HG03196 (cell line): ENCODE data around the gene RPS6KA2.
A peak's percentile ranks its signal among the peaks of the same experiment; 100 is the strongest.

ENCODE experiments used
- ATAC-seq: cut with Tn5 transposase; IDR thresholded peaks from one replicate; pipeline ENCODE4 v1.9.1; 2021; ENCODE audit not compliant: unreplicated experiment

The RPS6KA2 gene

DNA sequence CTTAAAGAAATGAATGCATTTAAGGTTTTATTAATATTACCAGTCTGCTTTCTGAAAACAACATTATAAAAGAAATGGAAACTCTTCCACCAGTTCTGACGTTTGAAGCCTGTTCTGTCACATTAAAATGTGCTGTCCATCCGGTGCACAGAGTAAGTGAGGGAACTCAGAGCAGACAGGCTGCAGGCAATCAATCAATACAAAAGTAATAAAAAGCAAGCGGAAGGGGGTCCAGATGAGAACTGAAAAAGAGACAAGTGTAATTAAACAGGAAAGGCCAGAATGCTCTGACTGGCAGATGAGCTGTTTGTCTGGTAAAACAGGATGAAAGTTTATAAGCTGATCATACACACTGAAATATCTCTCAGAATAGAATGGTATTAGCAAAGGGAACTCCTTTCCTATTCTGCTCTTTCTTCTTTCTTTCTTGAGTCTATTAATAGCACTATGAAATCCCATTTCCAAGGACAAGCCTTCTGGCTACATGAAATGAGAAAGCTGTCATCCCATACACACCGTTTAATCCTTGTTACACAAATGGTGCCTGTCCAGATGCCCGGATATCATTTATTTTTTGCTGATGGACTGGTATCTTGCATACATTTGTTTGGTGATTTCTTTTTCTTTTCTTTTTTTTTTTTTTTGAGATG lies 134.8 kb downstream of the RPS6KA2 start:
- no peak for ATAC-seq

DNA sequence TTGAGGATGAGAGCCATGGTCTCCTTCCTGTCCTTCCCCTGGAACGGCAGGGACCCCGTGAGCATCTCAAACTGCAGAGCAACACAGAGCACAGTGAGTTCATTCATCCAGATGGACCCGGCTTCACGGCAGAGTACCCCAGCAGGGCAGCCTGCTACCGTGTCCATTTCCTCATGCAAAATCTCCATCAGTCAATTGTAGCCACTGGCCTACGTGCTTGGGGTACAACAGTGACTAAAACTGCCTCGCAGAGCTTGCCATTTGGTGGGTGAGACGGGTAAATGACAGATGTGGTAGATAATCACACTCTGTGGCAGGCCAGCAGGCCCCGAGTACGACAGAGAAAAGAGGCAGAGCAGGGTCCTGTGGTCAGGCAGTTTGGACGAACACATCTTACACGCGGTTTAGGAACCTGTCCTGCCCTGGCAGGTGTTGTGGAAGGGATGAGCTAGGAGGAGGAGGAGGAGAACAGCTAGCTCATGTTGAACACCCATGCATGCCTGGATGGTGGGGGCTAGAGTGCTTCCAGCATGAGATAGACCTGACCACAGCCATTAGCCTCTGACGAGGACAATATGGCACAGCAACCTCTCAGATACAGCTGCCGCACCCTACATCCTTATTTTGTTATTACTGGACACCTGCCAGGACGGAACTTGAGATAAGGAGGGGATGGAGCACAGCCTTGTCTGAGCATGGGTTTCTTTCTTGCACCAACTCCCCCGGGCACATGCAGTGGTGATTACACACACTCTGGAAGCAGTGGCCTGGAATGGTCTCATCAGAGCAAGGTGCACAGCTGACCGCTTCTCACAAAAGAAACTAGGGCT lies 136.2 kb downstream of the RPS6KA2 start:
- ATAC-seq: no peak

DNA sequence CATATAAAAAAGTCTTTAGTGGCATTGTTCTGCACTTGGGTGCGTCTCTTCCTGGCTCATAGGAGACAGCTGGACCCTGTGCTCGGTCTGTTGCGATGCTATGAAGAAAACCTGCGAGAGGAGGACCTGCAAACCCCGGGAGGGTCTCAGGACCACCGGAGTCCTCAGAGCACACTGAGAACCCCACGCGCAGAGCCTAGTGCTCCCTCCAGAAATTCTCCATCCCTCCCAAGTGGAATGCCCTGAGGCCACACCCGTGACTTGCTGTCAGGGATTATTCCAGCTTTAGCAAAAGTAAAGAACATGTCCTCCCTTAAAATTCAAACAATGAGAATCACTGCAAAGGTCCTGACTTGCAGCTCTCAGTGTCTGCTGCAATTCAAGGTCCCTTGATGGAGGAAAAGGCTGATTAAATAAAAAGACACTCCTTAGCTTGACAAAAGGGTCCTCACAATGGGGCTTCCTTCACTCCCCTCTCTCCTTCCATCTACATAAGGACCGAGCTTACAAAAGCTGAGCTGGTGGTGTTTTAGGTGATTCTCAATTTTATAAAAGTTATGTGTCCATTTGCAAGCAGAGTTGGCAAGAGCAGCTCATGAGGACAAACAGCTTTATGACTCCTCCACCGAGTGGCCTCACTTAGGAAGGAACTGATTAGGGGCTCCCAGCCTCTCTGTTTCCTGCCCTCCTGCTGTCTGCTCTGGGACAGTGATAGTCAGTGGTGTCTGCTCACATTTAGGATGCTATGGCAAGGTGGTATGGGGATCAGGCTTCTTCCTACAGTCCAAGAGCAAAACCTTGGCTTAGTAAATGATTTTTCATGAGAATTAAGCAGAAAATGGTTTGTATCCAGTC lies 137.5 kb downstream of the RPS6KA2 start:
- no peak for ATAC-seq

DNA sequence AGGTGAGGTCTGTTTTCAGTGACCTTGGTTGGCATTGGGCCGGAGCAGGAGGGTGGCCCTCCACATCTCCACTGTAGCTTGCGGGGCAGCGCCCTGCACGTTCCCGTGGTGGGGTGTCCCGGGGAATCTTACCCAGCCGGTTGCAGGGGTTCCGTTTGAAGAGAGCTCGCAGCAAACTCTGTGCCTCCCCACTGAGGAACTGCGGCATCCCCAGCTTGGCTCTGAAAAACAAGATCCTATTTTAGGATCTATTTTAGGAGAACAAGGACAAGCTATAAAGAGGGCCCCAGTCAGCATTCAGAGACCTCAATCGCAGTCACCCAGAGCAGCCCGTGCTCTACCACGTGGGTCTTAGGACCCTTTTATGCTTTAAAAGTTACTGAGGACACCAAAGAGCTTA lies 138.3 kb downstream of the RPS6KA2 start:
- ATAC-seq: no peak

DNA sequence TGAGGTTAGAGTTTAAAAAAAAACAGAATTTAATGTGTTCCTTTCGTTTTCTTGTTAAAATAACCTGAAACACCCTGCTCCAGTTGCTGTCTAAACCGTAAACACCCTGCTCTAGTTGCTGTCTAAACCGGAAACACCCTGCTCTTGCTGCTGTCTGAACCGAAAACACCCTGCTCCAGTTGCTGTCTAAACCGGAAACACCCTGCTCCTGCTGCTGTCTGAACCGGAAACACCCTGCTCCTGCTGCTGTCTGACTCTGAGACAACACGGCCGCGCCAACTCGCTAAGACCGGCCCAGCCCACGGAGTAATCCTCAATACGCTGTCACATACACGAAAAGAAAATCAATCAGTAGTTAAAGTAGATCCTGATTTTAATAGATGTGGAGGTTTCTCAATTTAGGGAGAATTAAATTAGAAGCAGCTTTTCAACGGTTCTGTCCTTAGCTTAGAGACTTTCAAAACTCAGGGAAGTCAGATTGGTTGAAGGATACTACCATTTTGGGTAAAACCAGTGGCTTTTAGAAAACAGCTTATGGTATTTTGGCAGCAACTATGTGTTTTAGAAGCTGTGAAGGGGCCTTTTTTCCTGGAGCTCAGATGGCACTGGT lies 138.9 kb downstream of the RPS6KA2 start:
- ATAC-seq: peak; percentile 86

DNA sequence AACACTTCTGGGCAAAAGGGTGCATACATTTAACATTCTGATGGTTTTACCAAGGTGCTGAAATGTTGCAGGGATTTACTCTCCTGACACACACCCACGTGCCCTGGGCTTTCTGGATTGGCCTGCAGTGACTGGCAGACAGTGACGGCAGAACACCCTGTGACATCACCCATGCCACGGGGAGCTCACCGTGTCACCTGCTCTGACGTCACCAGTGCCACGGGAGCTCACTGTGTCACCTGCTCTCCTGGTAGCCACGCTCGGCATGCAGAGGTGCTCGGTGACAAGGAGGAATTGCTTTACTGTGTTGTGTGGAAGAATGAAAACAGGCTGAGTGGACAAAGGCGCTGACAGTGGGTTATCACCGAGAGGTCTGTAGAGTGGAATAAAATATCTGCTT lies 139.9 kb downstream of the RPS6KA2 start:
- ATAC-seq: no peak

DNA sequence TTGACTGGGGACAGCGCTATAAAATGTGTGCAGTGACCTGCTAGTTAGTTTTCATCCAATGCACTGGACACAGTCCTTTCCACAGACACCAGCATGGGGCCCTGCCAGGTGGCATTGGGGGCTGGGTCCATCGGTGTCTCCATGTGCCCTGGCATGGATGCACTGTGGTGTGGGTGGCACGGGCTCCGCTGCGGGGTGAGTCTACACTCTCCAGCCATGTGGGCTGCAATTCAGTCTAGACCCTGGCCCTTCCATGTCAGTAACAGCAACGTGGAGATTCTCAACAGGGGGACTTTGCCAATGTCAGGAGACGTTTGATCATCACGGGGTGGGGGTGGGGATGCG lies 140.5 kb downstream of the RPS6KA2 start:
- ATAC-seq: no peak

DNA sequence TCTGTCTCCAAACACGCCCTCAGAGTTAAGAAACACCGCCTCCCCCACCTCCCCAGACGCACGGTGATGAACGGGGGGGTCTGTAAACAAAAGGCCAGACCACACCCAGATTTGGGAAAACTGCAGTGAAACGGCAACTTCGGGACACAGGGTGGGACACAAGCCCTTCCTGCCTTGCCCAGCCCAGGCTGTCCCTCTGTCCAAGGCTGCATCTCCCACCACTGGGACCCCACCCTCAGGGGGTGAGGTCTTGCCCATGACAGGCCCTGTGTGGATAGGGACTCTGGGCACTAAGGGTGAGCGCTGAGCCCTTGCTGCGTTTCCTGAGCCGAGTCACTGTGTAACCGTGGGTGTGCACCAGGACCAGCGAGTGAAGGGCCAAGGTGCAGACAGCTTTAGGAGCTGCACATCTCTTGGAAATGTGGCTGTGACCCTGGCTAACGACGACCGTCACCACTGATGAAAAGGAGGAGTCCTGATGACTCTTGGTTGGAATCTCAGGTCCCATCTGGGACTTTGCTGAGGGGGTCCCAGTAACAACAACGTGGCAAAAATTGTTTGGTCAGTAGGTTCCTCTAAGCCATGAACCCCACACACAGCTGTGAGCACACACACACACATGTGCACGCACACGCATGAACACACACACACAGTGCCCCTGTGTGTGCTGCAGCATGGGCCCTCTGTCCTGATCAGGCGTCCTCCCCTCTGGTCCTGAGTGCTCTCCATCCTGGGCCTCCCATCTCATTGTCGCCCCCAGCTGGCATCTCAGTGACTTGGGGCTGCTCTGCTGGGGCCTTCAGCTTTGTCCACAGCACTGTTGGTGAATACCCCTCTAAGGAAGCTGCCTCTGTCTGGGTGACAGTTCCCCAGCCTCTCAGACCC lies 141.2 kb downstream of the RPS6KA2 start:
- ATAC-seq: no peak

DNA sequence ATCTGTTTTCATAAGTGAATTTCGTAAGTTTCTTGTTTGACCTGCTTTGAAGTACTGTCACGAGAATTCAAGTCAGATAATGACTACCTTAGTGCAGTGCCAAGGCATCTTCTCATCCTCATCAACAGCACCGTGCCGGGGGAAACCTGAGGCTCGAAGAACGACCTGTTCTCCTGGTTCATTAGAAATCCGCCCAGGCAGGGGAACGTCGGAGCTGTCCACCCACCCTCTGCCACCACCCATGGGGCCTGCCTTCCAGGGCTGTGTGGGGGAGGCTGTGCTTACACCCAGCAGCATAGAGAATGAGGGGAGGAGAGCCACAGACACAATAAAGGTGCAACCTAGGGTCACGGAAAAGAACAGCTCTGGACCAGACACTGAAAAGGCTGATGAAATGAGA lies 142.2 kb downstream of the RPS6KA2 start:
- ATAC-seq: no peak

DNA sequence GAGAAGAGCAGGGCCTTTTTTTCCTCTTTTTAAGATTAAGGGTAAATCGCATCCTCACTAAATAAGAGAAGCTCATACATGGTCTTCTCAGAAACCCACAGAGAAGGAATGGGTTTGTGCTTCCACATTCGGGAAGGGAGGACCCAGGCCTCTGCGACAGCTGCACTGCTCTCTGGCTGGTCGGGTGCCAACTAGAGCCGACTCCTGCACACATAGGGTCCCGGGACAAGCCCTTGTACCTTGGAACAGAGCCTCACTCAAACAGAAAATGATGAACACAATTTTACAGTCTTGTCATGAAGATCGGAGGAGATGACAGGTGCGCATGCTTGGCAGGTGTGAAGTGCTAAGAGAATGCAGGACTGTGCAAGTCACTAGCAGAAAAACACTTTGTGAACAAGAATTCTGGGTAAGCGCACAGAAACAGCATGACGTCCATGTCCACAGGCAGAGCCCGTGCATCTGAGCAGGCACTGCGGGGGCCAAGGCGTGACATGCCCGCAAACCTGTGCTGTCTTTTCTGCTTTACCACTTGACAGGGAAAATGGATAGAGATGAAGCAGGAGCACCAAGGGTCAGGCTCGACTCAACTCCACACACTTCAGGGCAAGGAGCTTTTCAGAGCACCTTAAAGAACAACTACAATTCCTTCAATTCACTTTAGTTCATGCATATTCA lies 143.3 kb downstream of the RPS6KA2 start:
- ATAC-seq: no peak

DNA sequence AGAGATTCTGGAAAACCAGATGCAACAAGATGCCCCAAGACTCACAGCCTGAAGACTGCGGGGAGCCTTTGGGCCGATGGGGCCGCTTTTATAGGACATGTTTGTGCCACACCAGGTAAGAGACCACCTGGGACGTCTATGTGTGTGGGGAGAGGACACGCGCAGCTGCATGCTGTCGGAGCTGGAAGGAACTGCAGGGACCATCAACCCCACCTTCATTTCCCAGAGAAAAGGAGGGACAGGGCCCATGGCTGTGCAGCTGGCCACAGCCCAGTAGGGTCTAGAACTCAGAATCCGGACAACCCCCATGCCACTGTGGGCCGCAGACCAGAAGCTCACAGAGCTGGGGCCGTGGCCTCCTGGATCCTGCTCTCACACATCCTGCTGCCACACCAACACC lies 144.0 kb downstream of the RPS6KA2 start:
- no peak for ATAC-seq

DNA sequence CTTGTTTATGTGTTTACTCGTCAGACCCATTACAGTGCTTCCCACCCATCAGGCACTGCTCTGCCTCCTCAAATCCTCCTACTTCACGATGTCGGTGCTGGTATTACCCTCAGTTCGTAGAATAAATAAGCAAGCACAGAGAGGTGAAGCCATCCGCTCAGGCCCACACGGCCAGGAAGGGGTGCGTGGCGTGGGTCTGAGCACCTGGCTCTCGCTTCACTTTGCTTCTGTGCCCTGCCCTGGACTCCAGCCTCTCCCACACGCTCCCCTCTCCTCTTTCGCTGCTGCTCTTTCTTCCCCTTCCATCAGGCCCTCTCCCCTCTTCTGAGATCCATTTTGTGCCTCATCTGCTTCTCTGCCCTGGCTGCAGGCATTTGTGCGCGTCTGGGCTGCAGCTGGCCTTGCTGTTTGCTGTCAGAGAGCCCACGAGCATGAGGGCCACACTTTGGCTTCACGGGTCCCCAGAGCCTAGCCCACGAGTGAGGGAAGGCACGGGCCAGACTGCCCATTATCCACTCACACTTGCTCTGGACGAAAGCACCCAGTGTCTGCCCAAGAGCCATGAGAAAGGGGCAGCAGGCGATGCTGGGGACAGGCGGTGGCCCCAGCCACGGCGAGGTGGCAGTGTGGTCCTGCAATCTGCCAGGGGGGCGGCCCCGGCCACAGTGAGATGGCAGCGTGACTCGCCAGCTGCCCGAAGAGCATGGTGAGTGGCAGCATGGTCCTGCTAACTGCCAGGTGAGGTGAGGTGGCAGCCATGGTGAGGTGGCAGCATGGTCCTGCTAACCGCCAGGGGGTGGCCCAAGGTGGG lies 148.1 kb downstream of the RPS6KA2 start:
- no peak for ATAC-seq

DNA sequence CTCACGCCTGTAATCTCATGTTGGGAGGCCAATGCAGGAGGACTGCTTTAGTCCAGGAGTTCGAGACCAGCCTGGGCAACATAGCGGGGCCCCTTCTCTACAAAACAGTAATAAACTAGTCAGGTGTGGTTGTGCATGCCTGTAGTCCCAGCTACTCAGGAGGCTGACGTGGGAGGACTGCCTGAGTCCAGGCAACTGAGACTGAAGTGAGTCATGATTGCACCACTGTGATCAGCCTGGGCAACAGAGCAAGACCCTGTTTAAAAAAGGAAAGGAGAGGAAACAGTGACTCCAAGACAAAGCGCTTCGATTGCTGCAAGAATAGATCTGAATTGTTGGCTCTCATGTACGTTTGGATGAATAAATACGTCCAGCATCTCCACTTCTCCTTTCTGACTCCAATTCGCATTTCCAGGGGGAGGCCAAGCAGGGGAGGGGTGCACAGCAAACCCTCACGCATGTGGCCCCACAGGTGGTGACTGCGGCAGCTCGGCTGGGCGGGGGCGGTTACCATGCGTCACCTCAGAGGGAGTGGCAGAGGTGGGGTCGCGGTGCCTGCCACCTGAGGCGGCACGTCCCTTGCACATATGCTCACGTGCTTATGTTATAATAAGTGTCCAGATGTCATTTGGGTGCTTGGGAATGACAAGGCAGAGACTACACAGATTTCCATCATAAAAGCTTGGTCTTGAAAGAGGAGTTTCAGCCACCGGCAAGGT lies 149.2 kb downstream of the RPS6KA2 start:
- ATAC-seq: no peak

DNA sequence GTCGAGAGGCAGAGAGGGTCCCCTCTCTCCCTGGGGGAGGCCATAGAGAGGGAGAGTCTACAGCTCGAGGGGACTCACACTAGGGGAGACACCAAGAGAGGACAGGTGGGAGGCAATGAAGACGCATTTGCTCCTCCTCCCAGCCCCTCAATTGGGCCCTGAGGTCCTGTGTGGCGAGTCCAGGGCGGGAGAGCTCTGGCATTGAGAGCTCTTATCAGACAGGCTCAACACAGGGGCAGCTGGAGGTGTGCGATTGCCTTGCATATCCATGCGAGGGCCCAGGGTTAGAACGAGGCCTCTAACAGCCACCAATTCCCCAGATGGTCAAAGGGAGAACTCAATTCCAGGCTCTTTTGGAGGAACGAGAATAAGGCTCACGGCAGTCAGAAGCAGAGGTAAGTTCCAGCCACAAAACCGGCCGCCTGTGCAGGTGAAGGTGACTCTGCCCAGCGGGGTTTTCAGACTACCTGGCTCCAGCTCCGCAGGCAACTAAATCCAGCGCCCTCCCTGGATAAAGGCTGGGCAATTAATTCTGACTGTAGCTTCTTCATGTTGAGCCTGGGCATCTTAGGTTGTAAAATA lies 150.3 kb downstream of the RPS6KA2 start:
- ATAC-seq: no peak

DNA sequence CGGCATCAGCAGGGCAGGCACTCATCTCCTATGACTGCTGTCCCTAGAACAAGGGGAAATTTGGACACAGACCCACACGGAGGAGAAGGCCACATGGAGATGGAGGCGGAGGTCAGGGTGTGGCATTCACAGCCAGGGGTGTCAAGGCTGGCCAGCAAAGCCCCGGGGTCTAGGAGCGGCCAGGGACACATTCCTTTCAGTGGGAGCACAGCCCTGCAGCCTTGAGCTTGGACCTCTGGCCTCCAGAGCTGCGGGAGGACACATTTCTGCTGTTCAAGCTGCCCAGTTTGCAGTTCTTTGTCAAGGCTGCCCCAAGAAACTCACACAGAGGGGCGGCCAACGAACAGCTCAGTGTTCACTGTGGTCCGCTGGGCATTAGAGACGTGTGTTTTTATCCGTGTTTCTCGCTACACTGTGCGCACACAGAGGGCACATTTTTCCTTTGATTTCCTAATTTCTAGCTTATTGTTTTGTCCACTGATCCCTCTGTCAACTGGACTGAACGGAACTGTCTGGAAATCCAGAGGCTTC lies 150.9 kb downstream of the RPS6KA2 start:
- ATAC-seq: no peak

DNA sequence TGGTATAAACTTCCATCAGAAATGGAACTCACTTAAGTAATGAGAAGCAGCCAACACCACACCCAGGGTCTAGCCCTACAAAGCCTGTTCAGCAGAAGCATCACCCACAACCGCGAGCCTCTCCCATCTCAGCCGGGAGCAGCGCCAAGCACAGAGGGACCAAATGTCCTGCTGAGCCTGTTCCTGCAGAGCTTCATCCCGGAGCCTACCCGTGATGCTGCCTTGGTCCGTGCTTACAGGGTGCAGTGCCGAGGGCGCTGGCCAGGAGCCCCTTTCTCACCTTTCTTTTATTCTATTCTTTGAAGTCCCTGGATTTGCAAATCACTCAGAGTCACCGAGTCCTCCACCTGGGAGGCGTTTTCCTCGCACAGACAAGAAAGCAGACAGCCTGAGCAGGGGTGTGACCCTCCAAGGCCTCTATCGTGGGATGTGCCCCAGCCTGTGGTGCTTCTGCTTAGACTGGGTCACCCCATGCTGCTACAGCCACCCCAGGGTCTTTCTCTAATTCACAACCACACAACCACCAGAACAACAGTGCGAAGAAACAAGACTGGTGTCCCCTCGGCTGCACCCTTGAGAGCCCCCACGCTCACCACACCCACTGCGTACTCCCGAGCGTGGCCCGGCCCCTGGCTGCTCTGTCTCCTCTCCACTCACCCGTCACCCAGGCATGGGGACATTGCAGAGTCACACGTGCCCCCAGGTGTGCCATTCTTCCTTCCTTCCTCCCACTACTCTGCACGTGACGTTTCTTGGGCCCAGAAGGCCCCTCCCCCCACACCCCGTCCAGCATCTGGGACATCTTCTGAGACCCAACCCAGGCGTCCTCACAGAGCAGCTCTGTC lies 152.1 kb downstream of the RPS6KA2 start:
- no peak for ATAC-seq
